ENCODE measurements around the gene RALGAPA2. TPM values are rescaled to one million over a fixed set of nuclear protein-coding genes. Genes with fewer than 3 reads are reported as not detected.

Gene RALGAPA2
- total RNA-seq, 1 donor from 2014 or later: 24.8 TPM

- TF ChIP-seq CTCF (IDR thresholded peaks at IDR 0.05; ENCODE audit: insufficient read depth, low read length, poor library complexity, severe bottlenecking): no peak
- H3K36me3 ChIP-seq (ENCODE audit: control insufficient read depth, insufficient read depth, low read length): no peaks in the 10 kb centered on the region
- H3K27me3 ChIP-seq (ENCODE audit: control insufficient read depth, insufficient read depth, low read length): peaks cover 89% of the 10 kb centered on the region
- no peak overlapping the region for H3K4me3 ChIP-seq (ENCODE audit: low read depth, low read length)
- DNase-seq (ENCODE audit: low read depth): no peak
Observed at GRCh38 chr20:20366551-20366875, 345.9 kb downstream of the RALGAPA2 start.

GRCh38 chr20:20365480-20366161 lies 346.8 kb downstream of the RALGAPA2 start:
- Histone ChIP-seq H3K27me3 (ENCODE audit: control insufficient read depth, insufficient read depth, low read length) (peaks cover 89% of the 10 kb centered on the region), H3K36me3 (ENCODE audit: control insufficient read depth, insufficient read depth, low read length) (no peaks in the 10 kb centered on the region), H3K4me3 (ENCODE audit: low read depth, low read length) (no peak overlapping the region)
- DNase-seq (ENCODE audit: low read depth): no peak
- TF ChIP-seq CTCF (IDR thresholded peaks at IDR 0.05; ENCODE audit: insufficient read depth, low read length, poor library complexity, severe bottlenecking): no peak

- H3K4me3 ChIP-seq (ENCODE audit: low read depth, low read length): no peak overlapping the region
- no peaks in the 10 kb centered on the region for H3K36me3 ChIP-seq (ENCODE audit: control insufficient read depth, insufficient read depth, low read length)
- no peak for DNase-seq (ENCODE audit: low read depth)
- no peak for TF ChIP-seq CTCF (IDR thresholded peaks at IDR 0.05; ENCODE audit: insufficient read depth, low read length, poor library complexity, severe bottlenecking)
- peaks cover 82% of the 10 kb centered on the region for H3K27me3 ChIP-seq (ENCODE audit: control insufficient read depth, insufficient read depth, low read length)
Observed at GRCh38 chr20:20364593-20365479, 347.6 kb downstream of the RALGAPA2 start.

GRCh38 chr20:20363799-20364592 lies 348.4 kb downstream of the RALGAPA2 start:
- Histone ChIP-seq H3K36me3 (ENCODE audit: control insufficient read depth, insufficient read depth, low read length) (no peaks in the 10 kb centered on the region), H3K4me3 (ENCODE audit: low read depth, low read length) (no peak overlapping the region), H3K27me3 (ENCODE audit: control insufficient read depth, insufficient read depth, low read length) (peaks cover 73% of the 10 kb centered on the region)
- DNase-seq (ENCODE audit: low read depth): no peak
- TF ChIP-seq CTCF (IDR thresholded peaks at IDR 0.05; ENCODE audit: insufficient read depth, low read length, poor library complexity, severe bottlenecking): no peak

- no peak for DNase-seq (ENCODE audit: low read depth)
- no peak for TF ChIP-seq CTCF (IDR thresholded peaks at IDR 0.05; ENCODE audit: insufficient read depth, low read length, poor library complexity, severe bottlenecking)
- no peaks in the 10 kb centered on the region for H3K36me3 ChIP-seq (ENCODE audit: control insufficient read depth, insufficient read depth, low read length)
- H3K27me3 ChIP-seq (ENCODE audit: control insufficient read depth, insufficient read depth, low read length): peaks cover 69% of the 10 kb centered on the region
- H3K4me3 ChIP-seq (ENCODE audit: low read depth, low read length): no peak overlapping the region
Observed at GRCh38 chr20:20363434-20363798, 349.0 kb downstream of the RALGAPA2 start.
